Measurements from ENCODE around the gene SEC16A.

SEC16A gene

GRCh38 chr9:136399176-136400037, 83.4 kb downstream of the SEC16A start:
- no peak for DNase-seq

GRCh38 chr9:136398286-136398685, 84.6 kb downstream of the SEC16A start:
- no peak for DNase-seq

GRCh38 chr9:136397643-136398042, 85.2 kb downstream of the SEC16A start:
- no peak for DNase-seq

- no peak for DNase-seq
These were observed 86.7 kb downstream of the SEC16A start for GRCh38 chr9:136396219-136396515.

GRCh38 chr9:136395345-136396218, 87.3 kb downstream of the SEC16A start:
- DNase-seq, result no peak

- DNase-seq, result no peak
These were observed 87.9 kb downstream of the SEC16A start for GRCh38 chr9:136395020-136395340.

- no peak for DNase-seq
These were observed 88.4 kb downstream of the SEC16A start for GRCh38 chr9:136394312-136395019.

- no peak for DNase-seq
These were observed 89.3 kb downstream of the SEC16A start for GRCh38 chr9:136393531-136393930.

- DNase-seq, result no peak
These were observed 90.0 kb downstream of the SEC16A start for GRCh38 chr9:136392538-136393449.

GRCh38 chr9:136391737-136392537, 90.9 kb downstream of the SEC16A start:
- DNase-seq, result no peak
